OCI-LY1 (cell line): Measurements from ENCODE around the gene FRMD5.

Experiments used
- H2AFZ ChIP-seq: fragments of 200-600 bp; sonication (generic), shearing (Covaris generic); 2 replicates; pipeline ENCODE4 v1.6.0; 2014; ENCODE audit warnings: antibody characterized with exemption, mild to moderate bottlenecking, low read length
- H3F3A ChIP-seq: fragments of 200-600 bp; sonication (generic), shearing (Covaris generic); 2 replicates; pipeline ENCODE4 v1.6.0; 2014; ENCODE audit warnings: mild to moderate bottlenecking, antibody characterized with exemption, low read length, moderate library complexity; ENCODE audit not compliant: insufficient read depth
- H3K27ac ChIP-seq: fragments of 200-600 bp; sonication (generic); 2 replicates; pipeline ENCODE4 v1.5.1; 2014; ENCODE audit warnings: low read length, mixed run types, mild to moderate bottlenecking, low read depth; ENCODE audit not compliant: poor library complexity, severe bottlenecking
- H3K27me3 ChIP-seq: fragments of 200-600 bp; sonication (generic); 2 replicates; pipeline ENCODE4 v1.6.0; 2014; ENCODE audit warnings: antibody characterized with exemption, mild to moderate bottlenecking, low read length, moderate library complexity; ENCODE audit not compliant: insufficient read depth
- H3K36me3 ChIP-seq: fragments of 200-600 bp; sonication (generic); 2 replicates; pipeline ENCODE4 v1.6.1; 2014; ENCODE audit warnings: mild to moderate bottlenecking, antibody characterized with exemption, low read length, moderate library complexity, mixed read lengths; ENCODE audit not compliant: insufficient read depth
- H3K4me1 ChIP-seq: fragments of 200-600 bp; sonication (generic); 2 replicates; pipeline ENCODE4 v1.5.1; 2014; ENCODE audit warnings: mild to moderate bottlenecking, low read length, moderate library complexity; ENCODE audit not compliant: insufficient read depth, severe bottlenecking
- H3K4me2 ChIP-seq: fragments of 200-600 bp; sonication (generic), shearing (Covaris generic); 2 replicates; pipeline ENCODE4 v1.6.1; 2014; ENCODE audit warnings: low read length
- H3K4me3 ChIP-seq: fragments of 200-600 bp; sonication (generic); 2 replicates; pipeline ENCODE4 v1.5.1; 2014; ENCODE audit warnings: low read length, low read depth, mild to moderate bottlenecking, mixed read lengths; ENCODE audit not compliant: poor library complexity, severe bottlenecking
- H3K79me2 ChIP-seq: fragments of 200-600 bp; shearing (Covaris generic); 2 replicates; pipeline ENCODE4 v1.6.1; 2016; ENCODE audit warnings: mixed run types, low read length, mixed read lengths; ENCODE audit not compliant: insufficient read depth
- H3K9ac ChIP-seq: fragments of 200-600 bp; sonication (generic), shearing (Covaris generic); 2 replicates; pipeline ENCODE4 v1.6.1; 2014; ENCODE audit warnings: mild to moderate bottlenecking, low read length, mixed read lengths
- H3K9me2 ChIP-seq: fragments of 200-600 bp; sonication (generic), shearing (Covaris generic); 2 replicates; pipeline ENCODE4 v1.6.1; 2014; ENCODE audit warnings: low read depth, mild to moderate bottlenecking, low read length, mixed read lengths
- H3K9me3 ChIP-seq: fragments of 200-600 bp; shearing (Covaris generic); 2 replicates; pipeline ENCODE4 v1.6.1; 2014; ENCODE audit warnings: low read length, mixed read lengths
- H4K20me1 ChIP-seq: fragments of 200-600 bp; sonication (generic), shearing (Covaris generic); 2 replicates; pipeline ENCODE4 v1.6.0; 2016; ENCODE audit warnings: mild to moderate bottlenecking, low read length; ENCODE audit not compliant: insufficient read depth
- CTCF ChIP-seq: fragments of 200-600 bp; sonication (generic), shearing (Covaris generic); IDR thresholded peaks from 2 replicates; pipeline ENCODE4 v1.5.1; 2017; ENCODE audit warnings: mild to moderate bottlenecking, antibody characterized with exemption, low read length, moderate library complexity, mixed read lengths
- EZH2 ChIP-seq: fragments of 200-600 bp; sonication (generic), shearing (Covaris generic); IDR thresholded peaks from 2 replicates; pipeline ENCODE4 v1.8.0; 2017; ENCODE audit warnings: borderline replicate concordance, mixed run types, mild to moderate bottlenecking, antibody characterized with exemption, low read length, moderate library complexity, mixed read lengths

FRMD5 gene

GRCh38 chr15:44149224-44149623 lies 45.8 kb downstream of the FRMD5 start:
- H3K4me2 ChIP-seq, result no peak overlapping the region
- H3K4me1 ChIP-seq, result no peaks in the 10 kb centered on the region
- H3K27me3 ChIP-seq, result no peaks in the 10 kb centered on the region
- H3K4me3 ChIP-seq, result no peak overlapping the region
- no peaks in the 10 kb centered on the region for H3K9me2 ChIP-seq
- no peaks in the 10 kb centered on the region for H4K20me1 ChIP-seq
- no peak overlapping the region for H3K27ac ChIP-seq
- H3F3A ChIP-seq, result no peaks in the 10 kb centered on the region
- H3K9me3 ChIP-seq, result no peaks in the 10 kb centered on the region
- no peaks in the 10 kb centered on the region for H3K79me2 ChIP-seq
- H3K9ac ChIP-seq, result no peak overlapping the region
- H3K36me3 ChIP-seq, result no peaks in the 10 kb centered on the region
- H2AFZ ChIP-seq, result no peak overlapping the region
- TF ChIP-seq CTCF, result no peak
- TF ChIP-seq EZH2, result no peak

GRCh38 chr15:44148580-44148979 lies 46.5 kb downstream of the FRMD5 start:
- Histone ChIP-seq H3K27ac (no peak overlapping the region), H3K36me3 (no peaks in the 10 kb centered on the region), H3K9me3 (no peaks in the 10 kb centered on the region), H2AFZ (no peak overlapping the region), H3K79me2 (no peaks in the 10 kb centered on the region), H4K20me1 (no peaks in the 10 kb centered on the region), H3K4me2 (no peak overlapping the region), H3F3A (no peaks in the 10 kb centered on the region), H3K27me3 (no peaks in the 10 kb centered on the region), H3K4me3 (no peak overlapping the region), H3K4me1 (peaks cover 3% of the 10 kb centered on the region), H3K9ac (no peak overlapping the region), H3K9me2 (no peaks in the 10 kb centered on the region)
- TF ChIP-seq EZH2 (no peak), CTCF (no peak)

- Histone ChIP-seq H3K4me2 (no peak overlapping the region), H3K9me3 (no peaks in the 10 kb centered on the region), H3K36me3 (no peaks in the 10 kb centered on the region), H4K20me1 (no peaks in the 10 kb centered on the region), H3K27me3 (no peaks in the 10 kb centered on the region), H3K79me2 (no peaks in the 10 kb centered on the region), H3K4me1 (peaks cover 8% of the 10 kb centered on the region), H2AFZ (no peak overlapping the region), H3K4me3 (no peak overlapping the region), H3F3A (no peaks in the 10 kb centered on the region), H3K9ac (no peak overlapping the region), H3K9me2 (no peaks in the 10 kb centered on the region), H3K27ac (no peak overlapping the region)
- no peak for TF ChIP-seq CTCF
- no peak for TF ChIP-seq EZH2
Observed at GRCh38 chr15:44147636-44148035, 47.4 kb downstream of the FRMD5 start.
